Activated CD8-positive, alpha-beta T cell treated with anti-CD3 and anti-CD28 coated beads, Interleukin-2, amount 10 ng/mL, durations not matched to agents 7 days and 5 days (primary cell): ENCODE results near the gene EXOC4. TPM values are rescaled to one million over a fixed set of nuclear protein-coding genes. Genes with fewer than 3 reads are reported as not detected.

ENCODE experiments used
- ATAC-seq: fragments of 150-1000 bp; cut with Tn5 transposase; one replicate; pipeline ENCODE4 v1.10.0; 2021; ENCODE audit warnings: moderate library complexity
- CTCF ChIA-PET: fragments of 350-600 bp; sonication (Branson Sonifier 250); formaldehyde crosslinking; loops from one replicate; lab custom pipeline; 2021; ENCODE audit warnings: antibody characterized with exemption; lab: Charles Lee
- POLR2A ChIA-PET: fragments of 350-600 bp; sonication (Branson Sonifier 250); formaldehyde crosslinking; loops from one replicate; lab custom pipeline; 2021; ENCODE audit warnings: antibody characterized with exemption; lab: Charles Lee
- DNase-seq: peaks from one replicate; pipeline ENCODE4 v3.0.0-alpha.2; 2020
- H3K27ac Mint-ChIP-seq: one replicate; pipeline ENCODE4 v1.8.0; 2021; ENCODE audit warnings: mild to moderate bottlenecking, mixed read lengths
- H3K27me3 Mint-ChIP-seq: one replicate; pipeline ENCODE4 v1.8.0; 2021; ENCODE audit warnings: low read depth, mixed read lengths
- H3K36me3 Mint-ChIP-seq: one replicate; pipeline ENCODE4 v1.8.0; 2021; ENCODE audit warnings: low read depth, mixed read lengths
- H3K4me1 Mint-ChIP-seq: one replicate; pipeline ENCODE4 v1.8.0; 2021; ENCODE audit warnings: low read depth, mixed read lengths
- H3K4me3 Mint-ChIP-seq: one replicate; pipeline ENCODE4 v1.8.0; 2021; ENCODE audit warnings: mild to moderate bottlenecking, mixed read lengths
- H3K9me3 Mint-ChIP-seq: one replicate; pipeline ENCODE4 v1.8.0; 2022; ENCODE audit warnings: mixed read lengths; ENCODE audit not compliant: insufficient read depth
- microRNA-seq: library from miRNA; unstranded; fragments of <30 nt; microRNA quantifications from one replicate; pipeline ENCODE4 v1.2.0, GENCODE V29; 2022
- total RNA-seq, 2 experiments: library from RNA; stranded (reverse); gene quantifications; one replicate each; pipeline ENCODE4 v1.2.3, GENCODE V29; 2021

The EXOC4 gene
- total RNA-seq, 2 experiments from 2014 or later, result 68.2 to 75.1 TPM

DNA sequence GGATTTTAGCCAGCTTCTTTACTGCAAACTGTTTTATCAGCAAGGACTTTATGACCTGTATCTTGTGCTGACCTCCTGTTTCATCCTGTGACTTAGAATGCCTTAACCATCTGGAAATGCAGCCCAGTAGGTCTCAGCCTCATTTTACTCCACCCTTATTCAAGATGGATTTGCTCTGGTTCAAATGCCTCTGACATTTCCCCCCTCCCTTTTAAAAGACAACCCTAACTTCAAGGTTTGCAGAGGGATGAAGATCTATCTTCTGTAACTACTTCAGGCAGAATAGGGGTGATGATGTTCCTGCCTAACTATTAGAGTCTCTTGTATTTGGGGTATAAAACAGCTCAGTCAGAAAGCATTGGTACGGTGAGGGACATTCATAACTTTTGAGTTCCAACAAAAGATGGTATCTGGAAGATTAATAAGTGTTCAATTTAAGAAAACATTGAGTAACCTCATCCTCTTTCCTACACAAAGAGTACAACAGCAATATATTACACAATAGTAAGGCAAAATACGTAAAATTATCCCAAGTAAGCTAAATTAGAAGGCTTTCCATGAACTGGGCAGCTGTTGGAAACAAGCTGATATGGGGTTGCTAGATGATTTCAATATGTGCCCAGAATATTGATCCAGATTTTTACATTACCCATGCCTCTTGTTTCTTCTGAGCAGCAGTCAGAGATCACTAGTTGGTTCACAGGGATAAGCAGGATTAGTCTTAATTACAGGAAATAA is 834.3 kb downstream of the EXOC4 start:
- DNase-seq (no peak), ATAC-seq (no peak)
- H3K4me3 Mint-ChIP-seq, result no peak overlapping the region
- no peak overlapping the region for H3K27ac Mint-ChIP-seq
- ChIA-PET CTCF (no interaction called here), POLR2A (no interaction called here)
- no peaks in the 10 kb centered on the region for H3K4me1 Mint-ChIP-seq
- H3K9me3 Mint-ChIP-seq, result peaks cover 30% of the 10 kb centered on the region
- peaks cover 6% of the 10 kb centered on the region for H3K36me3 Mint-ChIP-seq
- no peaks in the 10 kb centered on the region for H3K27me3 Mint-ChIP-seq

DNA sequence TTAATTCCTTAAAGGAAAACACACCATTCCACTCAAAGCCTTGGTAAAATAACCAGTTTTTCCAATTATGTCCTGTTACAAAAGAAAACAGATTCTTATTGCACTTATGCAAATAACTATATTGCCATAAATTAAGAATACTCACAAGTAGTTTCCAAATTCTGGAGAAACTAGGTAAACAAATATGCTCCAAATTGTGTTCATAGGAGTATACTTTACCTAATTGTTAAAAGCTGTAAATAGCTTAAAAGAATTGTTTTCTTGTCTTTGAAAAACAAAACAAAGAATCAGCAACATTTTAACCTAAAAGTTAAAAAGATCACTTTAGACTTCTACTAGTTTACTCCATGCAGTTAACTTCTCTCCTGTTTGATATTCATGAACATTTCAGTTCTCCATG is 835.3 kb downstream of the EXOC4 start:
- DNase-seq (no peak), ATAC-seq (no peak)
- no peak overlapping the region for H3K27ac Mint-ChIP-seq
- CTCF ChIA-PET, result no interaction called here
- no peaks in the 10 kb centered on the region for H3K4me1 Mint-ChIP-seq
- POLR2A ChIA-PET, result no interaction called here
- H3K27me3 Mint-ChIP-seq, result no peaks in the 10 kb centered on the region
- H3K9me3 Mint-ChIP-seq, result peaks cover 38% of the 10 kb centered on the region
- no peak overlapping the region for H3K4me3 Mint-ChIP-seq
- peaks cover 6% of the 10 kb centered on the region for H3K36me3 Mint-ChIP-seq

DNA sequence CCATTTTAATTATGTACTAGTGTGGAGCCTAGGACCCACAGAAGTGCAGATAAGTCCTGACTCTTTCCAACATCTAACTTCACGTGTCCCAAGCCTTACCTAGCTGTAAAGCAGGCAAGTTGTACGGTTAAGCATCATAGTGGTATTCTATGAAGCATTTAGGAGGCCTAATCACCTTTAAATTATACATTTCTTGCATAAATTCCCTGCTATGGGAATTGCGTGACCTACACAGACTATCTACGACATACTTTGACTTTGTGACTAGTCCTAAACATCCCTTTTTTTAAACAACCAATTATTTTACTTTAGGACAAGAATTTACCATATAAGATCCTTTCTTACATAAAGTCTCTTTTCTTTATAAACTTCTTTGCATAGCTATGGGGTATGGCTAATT is 836.6 kb downstream of the EXOC4 start:
- ChIA-PET CTCF (no interaction called here), POLR2A (no interaction called here)
- H3K4me1 Mint-ChIP-seq, result no peaks in the 10 kb centered on the region
- DNase-seq (no peak), ATAC-seq (no peak)
- H3K9me3 Mint-ChIP-seq, result peaks cover 34% of the 10 kb centered on the region
- peaks cover 6% of the 10 kb centered on the region for H3K36me3 Mint-ChIP-seq
- peaks cover 3% of the 10 kb centered on the region for H3K27me3 Mint-ChIP-seq
- H3K4me3 Mint-ChIP-seq, result no peak overlapping the region
- no peak overlapping the region for H3K27ac Mint-ChIP-seq

DNA sequence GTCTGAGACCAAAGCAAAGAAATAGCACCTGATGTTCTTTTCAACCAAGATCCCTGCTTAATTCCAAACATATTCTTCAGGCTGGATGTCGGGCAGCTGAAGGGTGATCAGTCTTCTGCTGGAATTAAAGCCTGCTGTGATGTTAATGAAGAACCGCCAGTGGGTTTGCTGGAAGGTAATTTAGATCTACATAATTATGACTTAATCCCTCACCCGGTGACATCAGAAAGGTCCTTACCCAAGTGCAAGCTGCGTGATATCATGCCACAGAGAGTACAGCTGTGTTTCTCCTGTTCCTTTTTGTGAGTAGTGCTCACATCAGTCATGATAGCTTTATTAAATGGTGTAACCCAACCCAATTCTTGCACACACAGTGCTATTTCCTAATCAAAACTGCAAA is 845.2 kb downstream of the EXOC4 start:
- peaks cover 5% of the 10 kb centered on the region for H3K9me3 Mint-ChIP-seq
- H3K27ac Mint-ChIP-seq, result no peak overlapping the region
- no peak for ATAC-seq
- ChIA-PET POLR2A (no interaction called here), CTCF (no interaction called here)
- H3K4me1 Mint-ChIP-seq, result no peaks in the 10 kb centered on the region
- no peak for DNase-seq
- no peak overlapping the region for H3K4me3 Mint-ChIP-seq
- H3K27me3 Mint-ChIP-seq, result peaks cover 3% of the 10 kb centered on the region
- no peaks in the 10 kb centered on the region for H3K36me3 Mint-ChIP-seq

DNA sequence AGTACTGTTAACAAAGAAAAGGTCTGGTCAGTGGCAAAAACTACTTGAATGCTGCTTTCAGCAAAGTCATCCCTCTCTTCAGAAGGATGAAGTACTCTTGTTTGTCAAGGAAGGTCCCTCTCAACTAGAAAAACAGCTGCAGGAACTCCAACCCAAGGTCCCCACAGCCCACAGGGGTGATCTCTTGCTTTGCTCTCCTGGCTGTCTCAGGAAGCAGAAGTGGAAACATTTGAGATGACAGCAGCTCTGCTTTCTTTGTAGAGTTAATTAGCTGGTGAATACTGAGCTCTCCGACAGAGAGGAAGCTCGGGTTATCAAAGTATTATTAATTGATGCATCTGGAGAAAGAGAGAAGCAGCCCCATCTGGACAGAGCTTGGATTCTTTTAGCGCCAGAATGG is 848.8 kb downstream of the EXOC4 start:
- Mint-ChIP-seq H3K9me3 (no peaks in the 10 kb centered on the region), H3K4me1 (no peaks in the 10 kb centered on the region), H3K4me3 (no peak overlapping the region), H3K27me3 (no peaks in the 10 kb centered on the region), H3K36me3 (no peaks in the 10 kb centered on the region), H3K27ac (no peak overlapping the region)
- CTCF ChIA-PET, result no interaction called here
- POLR2A ChIA-PET, result no interaction called here
- ATAC-seq (no peak), DNase-seq (no peak)

DNA sequence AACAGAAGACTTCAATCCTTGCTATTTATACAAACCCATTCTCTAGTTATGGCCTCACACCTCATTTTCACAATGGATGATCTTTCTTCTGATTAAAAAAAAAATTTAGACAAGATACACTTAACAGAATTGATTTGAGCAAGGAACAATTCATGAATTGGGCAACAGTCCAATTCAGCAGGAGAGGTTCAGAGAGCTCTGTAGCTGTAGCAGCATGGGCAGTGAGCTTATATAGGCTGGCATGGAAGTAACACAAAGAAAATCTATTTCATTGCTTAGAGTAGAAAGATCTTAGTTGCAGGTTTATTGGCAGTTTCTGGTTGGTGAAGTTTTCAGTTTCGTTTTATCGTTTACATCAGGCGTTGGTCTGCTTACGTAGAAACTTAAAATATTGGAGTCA is 851.3 kb downstream of the EXOC4 start:
- ATAC-seq (no peak), DNase-seq (no peak)
- CTCF ChIA-PET, result no interaction called here
- H3K4me1 Mint-ChIP-seq, result no peaks in the 10 kb centered on the region
- H3K4me3 Mint-ChIP-seq, result no peak overlapping the region
- POLR2A ChIA-PET, result interaction anchor here (0.7 kb wide), 1 partner anchor 21 kb away, joined by 5 read pairs; no protein-coding TSS in a partner anchor
- no peaks in the 10 kb centered on the region for H3K27me3 Mint-ChIP-seq
- no peaks in the 10 kb centered on the region for H3K9me3 Mint-ChIP-seq
- H3K36me3 Mint-ChIP-seq, result no peaks in the 10 kb centered on the region
- H3K27ac Mint-ChIP-seq, result no peak overlapping the region

DNA sequence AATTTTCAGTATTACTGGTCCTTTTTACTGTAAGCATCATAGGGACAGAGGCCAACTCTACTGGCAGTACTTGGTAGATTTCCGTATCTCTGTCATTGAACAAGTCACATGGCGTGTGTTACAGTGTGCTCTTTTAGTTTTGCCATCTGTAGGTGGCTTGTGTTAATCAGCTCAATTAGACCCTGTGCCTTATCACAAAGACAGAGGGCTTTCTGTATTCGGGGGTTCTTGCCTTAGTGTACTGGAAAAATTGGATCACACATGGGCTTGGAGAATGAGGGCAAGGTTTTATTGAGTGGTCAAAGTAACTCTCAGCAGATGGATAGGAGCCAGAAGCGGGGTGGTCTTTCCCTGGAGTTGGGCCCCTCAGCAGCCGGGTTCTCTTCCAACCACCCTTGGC is 853.0 kb downstream of the EXOC4 start:
- no peaks in the 10 kb centered on the region for H3K4me1 Mint-ChIP-seq
- no peaks in the 10 kb centered on the region for H3K36me3 Mint-ChIP-seq
- DNase-seq, result no peak
- no peaks in the 10 kb centered on the region for H3K27me3 Mint-ChIP-seq
- no peaks in the 10 kb centered on the region for H3K9me3 Mint-ChIP-seq
- CTCF ChIA-PET, result no interaction called here
- no peak for ATAC-seq
- no peak overlapping the region for H3K4me3 Mint-ChIP-seq
- H3K27ac Mint-ChIP-seq, result no peak overlapping the region
- POLR2A ChIA-PET, result no interaction called here

DNA sequence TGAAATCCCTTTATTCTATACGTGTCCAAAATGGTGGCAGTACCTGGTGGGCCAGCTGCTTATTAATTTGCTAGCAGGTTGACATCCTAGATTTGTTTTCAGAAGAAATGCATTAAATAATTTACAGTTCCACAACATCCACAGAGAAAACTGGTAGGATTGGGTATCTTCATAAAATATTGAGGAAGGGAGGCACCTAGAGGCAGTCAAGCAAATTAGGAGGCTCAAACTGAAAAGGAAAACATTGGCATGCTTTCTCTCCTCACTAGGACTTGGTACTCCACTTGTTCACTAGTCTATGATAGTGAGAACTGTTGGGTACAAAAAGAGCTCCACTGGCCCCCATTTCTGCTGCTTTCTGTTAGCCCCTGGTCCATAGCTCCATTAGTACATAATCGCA is 855.9 kb downstream of the EXOC4 start:
- CTCF ChIA-PET, result no interaction called here
- no peaks in the 10 kb centered on the region for H3K9me3 Mint-ChIP-seq
- no peaks in the 10 kb centered on the region for H3K36me3 Mint-ChIP-seq
- no peak overlapping the region for H3K27ac Mint-ChIP-seq
- POLR2A ChIA-PET, result no interaction called here
- H3K4me1 Mint-ChIP-seq, result peaks cover 7% of the 10 kb centered on the region
- H3K4me3 Mint-ChIP-seq, result no peak overlapping the region
- no peak for ATAC-seq
- H3K27me3 Mint-ChIP-seq, result no peaks in the 10 kb centered on the region
- DNase-seq, result no peak

DNA sequence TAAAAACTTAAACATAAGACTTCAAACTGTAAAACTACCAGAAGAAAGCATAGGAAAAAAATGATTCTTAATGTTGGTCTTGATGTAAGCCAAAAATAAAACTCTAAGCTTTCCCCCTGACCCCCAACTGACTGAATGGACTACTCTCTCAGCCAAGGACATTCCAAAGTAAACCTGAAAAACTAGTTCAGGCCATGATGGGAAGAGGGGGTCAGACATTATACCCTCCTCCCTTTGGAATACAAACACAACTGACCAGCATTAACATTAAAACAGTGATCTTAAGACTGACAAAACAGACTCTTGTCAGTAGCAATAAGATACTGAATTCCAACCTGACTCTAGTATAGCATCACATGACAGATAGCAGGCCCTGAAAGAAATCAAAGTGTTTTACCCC is 860.8 kb downstream of the EXOC4 start:
- ChIA-PET CTCF (no interaction called here), POLR2A (no interaction called here)
- H3K4me1 Mint-ChIP-seq, result peaks cover 7% of the 10 kb centered on the region
- ATAC-seq (no peak), DNase-seq (no peak)
- H3K27ac Mint-ChIP-seq, result no peak overlapping the region
- H3K36me3 Mint-ChIP-seq, result no peaks in the 10 kb centered on the region
- no peaks in the 10 kb centered on the region for H3K9me3 Mint-ChIP-seq
- H3K27me3 Mint-ChIP-seq, result peaks cover 3% of the 10 kb centered on the region
- no peak overlapping the region for H3K4me3 Mint-ChIP-seq

DNA sequence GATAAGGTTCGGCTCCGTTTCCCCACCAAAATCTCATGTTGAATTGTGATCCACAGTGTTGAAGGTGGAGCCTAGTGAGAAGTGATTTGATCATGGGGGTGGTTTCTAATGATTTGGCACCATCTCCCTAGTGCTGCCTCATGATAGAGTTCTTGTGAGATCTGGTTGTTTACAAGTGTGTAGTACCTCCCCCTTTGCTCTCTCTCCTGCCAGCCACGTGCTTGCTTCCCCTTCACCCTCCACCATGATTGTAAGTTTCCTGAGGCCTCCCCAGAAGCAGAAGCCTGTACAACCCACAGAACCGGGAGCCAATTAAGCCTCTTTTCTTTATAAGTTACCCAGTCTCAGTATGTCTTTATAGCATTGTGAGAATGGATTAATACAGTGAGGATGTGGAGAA is 862.1 kb downstream of the EXOC4 start:
- H3K27ac Mint-ChIP-seq, result no peak overlapping the region
- H3K27me3 Mint-ChIP-seq, result peaks cover 3% of the 10 kb centered on the region
- no peaks in the 10 kb centered on the region for H3K9me3 Mint-ChIP-seq
- CTCF ChIA-PET, result no interaction called here
- ATAC-seq (no peak), DNase-seq (no peak)
- POLR2A ChIA-PET, result no interaction called here
- peaks cover 7% of the 10 kb centered on the region for H3K4me1 Mint-ChIP-seq
- H3K4me3 Mint-ChIP-seq, result no peak overlapping the region
- no peaks in the 10 kb centered on the region for H3K36me3 Mint-ChIP-seq

Small RNAs within 50 kb of the gene (microRNA-seq; reads per million reads assigned to microRNA genes)
- not detected for gene MIR6133

Other genes starting within 250 kb of the EXOC4 start
- gene CHCHD3, start 171.0 kb upstream of the EXOC4 start, total RNA-seq, result 10 to 100 TPM; 60.1 to 62.5 TPM